GM13977 (cell line): ENCODE measurements around the gene GPT2.

ENCODE experiments used
- DNase-seq: peaks from one replicate; pipeline ENCODE4 v3.0.0; 2012; ENCODE audit warnings: low spot score
- CTCF ChIP-seq: IDR thresholded peaks from 2 replicates; pipeline ENCODE4 v1.5.1; 2012; ENCODE audit warnings: mild to moderate bottlenecking, control low read depth; ENCODE audit not compliant: insufficient read depth; ENCODE audit errors: extremely low read depth, missing control alignments
- in situ Hi-C: fragments of 300-500 bp; cut with MboI; formaldehyde crosslinking; loops from one replicate; pipeline ENCODE4 v1.12.0; 2022; ENCODE audit warnings: low sequenced_read_pairs, low pct_unique_long_range_greater_than_20kb, mixed read lengths, inconsistent platforms; ENCODE audit not compliant: unreplicated experiment

The GPT2 gene

GRCh38 chr16:46974352-46974751 lies 90.2 kb downstream of the GPT2 start:
- peak; percentile 66 for DNase-seq
- TF ChIP-seq CTCF = no peak
- in situ Hi-C loops = no loop called here

- TF ChIP-seq CTCF = no peak
- in situ Hi-C loops = no loop called here
- DNase-seq = no peak
These were observed 91.0 kb downstream of the GPT2 start for GRCh38 chr16:46975165-46975564.

GRCh38 chr16:46975908-46976470 lies 91.8 kb downstream of the GPT2 start:
- DNase-seq = no peak
- in situ Hi-C loops = no loop called here
- TF ChIP-seq CTCF = no peak

GRCh38 chr16:46976550-46976949 lies 92.4 kb downstream of the GPT2 start:
- no peak for DNase-seq
- in situ Hi-C loops = no loop called here
- no peak for TF ChIP-seq CTCF
